Measurements from ENCODE around the gene CENPP.
A peak's percentile ranks its signal among the peaks of the same experiment; 100 is the strongest.

CENPP gene

GRCh38 chr9:92467041-92467440 lies 141.3 kb downstream of the CENPP start:
- no peak overlapping the region for H3K27ac ChIP-seq
- DNase-seq (ENCODE audit: low spot score) = no peak
- POLR2A ChIA-PET (ENCODE audit: low non-redundant PET) = no interaction called here
- CTCF ChIA-PET = no interaction called here
- no peak for TF ChIP-seq CTCF (conservative IDR thresholded peaks at IDR 0.05; ENCODE audit: low read depth)

- DNase-seq (ENCODE audit: low spot score) = no peak
- no peak overlapping the region for H3K27ac ChIP-seq
- ChIA-PET POLR2A (ENCODE audit: low non-redundant PET) (no interaction called here), CTCF (no interaction called here)
- TF ChIP-seq CTCF (conservative IDR thresholded peaks at IDR 0.05; ENCODE audit: low read depth) = no peak
Observed at GRCh38 chr9:92467511-92467910, 141.8 kb downstream of the CENPP start.

- no peak for TF ChIP-seq CTCF (conservative IDR thresholded peaks at IDR 0.05; ENCODE audit: low read depth)
- POLR2A ChIA-PET (ENCODE audit: low non-redundant PET) = interaction anchor here (0.6 kb wide), 1 partner anchor 14 kb away, joined by 8 read pairs; the partner anchor contains the start of gene ASPN
- no peak overlapping the region for H3K27ac ChIP-seq
- CTCF ChIA-PET = no interaction called here
- DNase-seq (ENCODE audit: low spot score) = peak; percentile 32
Observed at GRCh38 chr9:92468206-92468605, 142.5 kb downstream of the CENPP start.

GRCh38 chr9:92474587-92474986 lies 148.8 kb downstream of the CENPP start:
- ChIA-PET CTCF (no interaction called here), POLR2A (ENCODE audit: low non-redundant PET) (no interaction called here)
- H3K27ac ChIP-seq = no peak overlapping the region
- no peak for DNase-seq (ENCODE audit: low spot score)
- TF ChIP-seq CTCF (conservative IDR thresholded peaks at IDR 0.05; ENCODE audit: low read depth) = no peak

- no peak for TF ChIP-seq CTCF (conservative IDR thresholded peaks at IDR 0.05; ENCODE audit: low read depth)
- ChIA-PET POLR2A (ENCODE audit: low non-redundant PET) (no interaction called here), CTCF (interaction anchor here (0.6 to 1.1 kb wide), 3 partner anchors 18 to 1142 kb away, joined by 3 read pairs; no protein-coding TSS in a partner anchor)
- H3K27ac ChIP-seq = no peak overlapping the region
- DNase-seq (ENCODE audit: low spot score) = no peak
Observed at GRCh38 chr9:92476962-92477361, 151.2 kb downstream of the CENPP start.

- POLR2A ChIA-PET (ENCODE audit: low non-redundant PET) = no interaction called here
- no peak for TF ChIP-seq CTCF (conservative IDR thresholded peaks at IDR 0.05; ENCODE audit: low read depth)
- CTCF ChIA-PET = interaction anchor here (0.6 to 1.1 kb wide), 2 partner anchors 24 to 282 kb away, joined by 3 read pairs; no protein-coding TSS in a partner anchor
- no peak overlapping the region for H3K27ac ChIP-seq
- no peak for DNase-seq (ENCODE audit: low spot score)
Observed at GRCh38 chr9:92478783-92479182, 153.0 kb downstream of the CENPP start.

GRCh38 chr9:92479346-92479745 lies 153.6 kb downstream of the CENPP start:
- POLR2A ChIA-PET (ENCODE audit: low non-redundant PET) = no interaction called here
- CTCF ChIA-PET = interaction anchor here (0.5 to 1.1 kb wide), 3 partner anchors 24 to 450 kb away, joined by 3 read pairs; no protein-coding TSS in a partner anchor
- no peak for TF ChIP-seq CTCF (conservative IDR thresholded peaks at IDR 0.05; ENCODE audit: low read depth)
- H3K27ac ChIP-seq = no peak overlapping the region
- DNase-seq (ENCODE audit: low spot score) = no peak
